A549 (cell line): ENCODE results near the gene DDX1. TPM values are rescaled to one million over a fixed set of nuclear protein-coding genes. Genes with fewer than 3 reads are reported as not detected.

Experiments
- ATAC-seq, 2 experiments: fragments of 200-7000 bp in 1 of 2; fragments of >200 bp in 1 of 2; cut with Nextera tagmentation in 1 of 2; cut with Tn5 transposase in 1 of 2; 3 replicates each; pipeline versions ENCODE4 v1.8.0 to v1.9.1; 2018 to 2020; ENCODE audit warnings: mild to moderate bottlenecking in 1 of 2, moderate library complexity in 1 of 2
- CTCF ChIA-PET: fragments of 300-600 bp; sonication (Branson Sonifier 250); formaldehyde crosslinking; extraction: SDS; loops from one replicate; lab custom pipeline; 2021; ENCODE audit warnings: antibody characterized with exemption, inconsistent platforms; lab: Yijun Ruan, JAX
- POLR2A ChIA-PET: fragments of 350-600 bp; formaldehyde crosslinking; extraction: SDS; loops from one replicate; lab custom pipeline; 2021; ENCODE audit warnings: antibody characterized with exemption, inconsistent platforms; lab: Yijun Ruan, JAX
- DNase-seq, 2 experiments: peaks; one replicate each; pipeline versions ENCODE4 v3.0.0 to v3.0.0-alpha.2; 2011 to 2016; ENCODE audit warnings: low read depth in 1 of 2, low spot score in 1 of 2
- FAIRE-seq: peaks from 2 replicates; lab custom pipeline; 2011; peaks lifted over from hg19 to GRCh38; lab: Jason Lieb, UNC
- H3K27ac ChIP-seq, 2 experiments: fragments of >200 bp; sonication (Bioruptor Twin); formaldehyde crosslinking; 3 replicates each; pipeline ENCODE4 v1.5.1; 2016 to 2017
- H3K4me1 ChIP-seq: fragments of >200 bp; sonication (Bioruptor Twin); formaldehyde crosslinking; 3 replicates; pipeline ENCODE4 v1.6.1; 2016
- H3K4me2 ChIP-seq: fragments of >200 bp; sonication (Bioruptor Twin); formaldehyde crosslinking; 3 replicates; pipeline ENCODE4 v1.6.1; 2016
- H3K4me3 ChIP-seq: fragments of >200 bp; sonication (Bioruptor Twin); formaldehyde crosslinking; 3 replicates; pipeline ENCODE4 v1.5.1; 2016
- H3K9me3 ChIP-seq: fragments of >200 bp; sonication (Bioruptor Twin); formaldehyde crosslinking; 3 replicates; pipeline ENCODE4 v1.6.1; 2016
- BCL3 ChIP-seq: fragments of >200 bp; sonication (Bioruptor Twin); formaldehyde crosslinking; IDR thresholded peaks from 3 replicates; pipeline ENCODE4 v1.6.1; 2016
- CBX8 ChIP-seq: fragments of 200-600 bp; sonication (generic); IDR thresholded peaks from 2 replicates; pipeline ENCODE4 v1.6.1; 2016
- CEBPB ChIP-seq, 2 experiments: fragments of >200 bp in 1 of 2; sonication (Bioruptor Twin) in 1 of 2; formaldehyde crosslinking in 1 of 2; IDR thresholded peaks; 2 replicates each; pipeline ENCODE4 v1.6.1; 2012 to 2016
- CTCF ChIP-seq: fragments of >200 bp; sonication (Bioruptor Twin); formaldehyde crosslinking; IDR thresholded peaks from 3 replicates; pipeline ENCODE4 v1.5.1; 2016
- E2F6 ChIP-seq: IDR thresholded peaks from 2 replicates; pipeline ENCODE4 v1.6.1; 2012; ENCODE audit warnings: low read depth, borderline replicate concordance
- EP300 ChIP-seq, 2 experiments: fragments of >200 bp; sonication (Bioruptor Twin); formaldehyde crosslinking; IDR thresholded peaks; 2 replicates in 1 of 2; 3 replicates in 1 of 2; pipeline ENCODE4 v1.6.1; 2016 to 2017
- ESRRA ChIP-seq: fragments of 150-350 bp; IDR thresholded peaks from 2 replicates; pipeline ENCODE4 v1.6.1; 2014; ENCODE audit warnings: mild to moderate bottlenecking, low read length, borderline replicate concordance
- FOXS1 ChIP-seq: fragments of 250-450 bp; sonication (Bioruptor Pico); IDR thresholded peaks from 2 replicates; pipeline ENCODE4 v1.5.0; 2020; ENCODE audit warnings: mild to moderate bottlenecking, moderate library complexity
- HDAC2 ChIP-seq: fragments of 200-600 bp; sonication (generic); IDR thresholded peaks from 2 replicates; pipeline ENCODE4 v1.6.1; 2016
- HEYL ChIP-seq: fragments of 250-450 bp; sonication (Bioruptor Pico); IDR thresholded peaks from 2 replicates; pipeline ENCODE4 v1.8.0; 2021; ENCODE audit warnings: mild to moderate bottlenecking, moderate library complexity
- JUN ChIP-seq, 2 experiments: fragments of >200 bp; sonication (Bioruptor Twin); formaldehyde crosslinking; IDR thresholded peaks; 2 replicates in 1 of 2; 3 replicates in 1 of 2; pipeline ENCODE4 v1.6.1; 2016 to 2017
- KDM1A ChIP-seq: fragments of 200-600 bp; sonication (generic); IDR thresholded peaks from 2 replicates; pipeline ENCODE4 v1.6.1; 2016; ENCODE audit warnings: low read depth, mild to moderate bottlenecking
- MAZ ChIP-seq: fragments of 150-350 bp; IDR thresholded peaks from 2 replicates; pipeline ENCODE4 v1.6.1; 2014; ENCODE audit warnings: antibody characterized with exemption, low read depth, low read length, borderline replicate concordance
- NFE2L2 ChIP-seq: fragments of 150-350 bp; conservative IDR thresholded peaks from 2 replicates; pipeline ENCODE4 v1.6.1; 2014; ENCODE audit warnings: low read length
- RAD21 ChIP-seq, 2 experiments: fragments of >200 bp in 1 of 2; sonication (Bioruptor Twin) in 1 of 2; formaldehyde crosslinking in 1 of 2; IDR thresholded peaks in 1 of 2; conservative IDR thresholded peaks in 1 of 2; 2 replicates in 1 of 2; 3 replicates in 1 of 2; pipeline ENCODE4 v1.6.1; 2012 to 2018; ENCODE audit warnings: inconsistent platforms in 1 of 2
- RARB ChIP-seq: fragments of 250-450 bp; sonication (Bioruptor Pico); IDR thresholded peaks from 2 replicates; pipeline ENCODE4 v1.8.0; 2021; ENCODE audit warnings: mild to moderate bottlenecking, moderate library complexity
- RCOR1 ChIP-seq: fragments of 150-350 bp; IDR thresholded peaks from 2 replicates; pipeline ENCODE4 v1.6.1; 2014; ENCODE audit warnings: antibody characterized with exemption, low read length, low read depth
- RFX5 ChIP-seq: fragments of 450-650 bp; IDR thresholded peaks from 2 replicates; pipeline ENCODE4 v1.7.1; 2014; ENCODE audit warnings: antibody characterized with exemption, mild to moderate bottlenecking, moderate library complexity
- SMC3 ChIP-seq: fragments of >200 bp; sonication (Bioruptor Twin); formaldehyde crosslinking; IDR thresholded peaks from 3 replicates; pipeline ENCODE4 v1.6.1; 2018; ENCODE audit warnings: inconsistent platforms
- SREBF2 ChIP-seq: fragments of 450-650 bp; IDR thresholded peaks from 2 replicates; pipeline ENCODE4 v1.6.1; 2014; ENCODE audit warnings: mild to moderate bottlenecking, moderate library complexity
- ZNF302 ChIP-seq: fragments of 250-450 bp; sonication (Bioruptor Pico); IDR thresholded peaks from 2 replicates; pipeline ENCODE4 v1.9.0; 2021; ENCODE audit warnings: inconsistent platforms, mild to moderate bottlenecking, moderate library complexity
- ZSCAN20 ChIP-seq: fragments of 250-450 bp; sonication (Bioruptor Pico); IDR thresholded peaks from 2 replicates; pipeline ENCODE4 v1.8.0; 2022; ENCODE audit warnings: mild to moderate bottlenecking, moderate library complexity
- WGBS: methylation state at CpG from one replicate; pipeline ENCODE4 v1.1.6; 2017; ENCODE audit errors: missing lambda C conversion rate; 5-methylcytosine and 5-hydroxymethylcytosine counted together
- polyA plus RNA-seq, 4 experiments: library from polyadenylated mRNA; depleted of rRNA in 3 of 4; stranded (reverse); fragments of >200 nt; fragmentation: RNase III in 1 of 4; extraction: RNeasy Plus Mini Kit Qiagen cat#74134 plus additional on column Dnase treatment in 1 of 4; gene quantifications; 2 replicates in 3 of 4; 3 replicates in 1 of 4; pipeline ENCODE4 v1.2.3, GENCODE V29; 2011 to 2017

The DDX1 gene
- polyA plus RNA-seq, 2 of the 4 experiments (the other 2 are of a cell fraction), result 157 to 214 TPM

GRCh38 chr2:15584767-15585469, 6.8 kb upstream of the DDX1 start:
- TF ChIP-seq MAZ, result no peak
- no peak for TF ChIP-seq JUN (IDR thresholded peaks at IDR 0.05)
- TF ChIP-seq HEYL (CRISPR knock-in tag), result no peak
- TF ChIP-seq FOXS1 (CRISPR knock-in tag), result no peak
- TF ChIP-seq RFX5, result no peak
- no peak for TF ChIP-seq ESRRA
- H3K27ac ChIP-seq, result no peak overlapping the region
- no peak overlapping the region for H3K4me2 ChIP-seq
- H3K9me3 ChIP-seq, result no peaks in the 10 kb centered on the region
- CTCF ChIA-PET, result interaction anchor here (9.2 kb wide), 1 partner anchor 10 kb away, joined by 147 read pairs; no protein-coding TSS in a partner anchor
- POLR2A ChIA-PET, result no interaction called here
- no peaks in the 10 kb centered on the region for H3K4me1 ChIP-seq
- 42% methylated on average over 2 of the region's 2 CpGs for WGBS
- no peak for ATAC-seq
- no peak for DNase-seq
- no peak for FAIRE-seq
- H3K4me3 ChIP-seq, result no peak overlapping the region

GRCh38 chr2:15588329-15588919, 3.2 kb upstream of the DDX1 start:
- DNase-seq, result peak; percentile 56 to 71
- ChIA-PET POLR2A (no interaction called here), CTCF (interaction anchor here (0.6 to 9.2 kb wide), 10 partner anchors 10 to 1060 kb away, joined by 3 to 147 read pairs (median 4); partner anchors contain the start of gene NBAS)
- Histone ChIP-seq H3K9me3 (no peaks in the 10 kb centered on the region), H3K4me1 (peaks cover 10% of the 10 kb centered on the region; the same call in 2 of the 3 replicates), H3K27ac (no peak overlapping the region), H3K4me2 (no peak overlapping the region), H3K4me3 (no peak overlapping the region)
- TF ChIP-seq SREBF2 (no peak), RCOR1 (no peak), RAD21 (conservative IDR thresholded peaks at IDR 0.05 in 1 of 2, IDR thresholded peaks at IDR 0.05 in 1 of 2) (peak; percentile 70 to 74), EP300 (IDR thresholded peaks at IDR 0.05) (no peak), KDM1A (no peak), HEYL (CRISPR knock-in tag) (no peak), SMC3 (peak; percentile 79), ZSCAN20 (CRISPR knock-in tag) (no peak), MAZ (no peak), CTCF (peak; percentile 81), E2F6 (no peak), BCL3 (no peak), ZNF302 (CRISPR knock-in tag) (no peak), RARB (CRISPR knock-in tag) (no peak), HDAC2 (no peak)
- no peak for FAIRE-seq
- 52% methylated on average over 4 of the region's 4 CpGs for WGBS
- peak; percentile 31 to 32; a peak in 3 of 6 replicates for ATAC-seq

- H3K4me1 ChIP-seq, result peaks cover 23% of the 10 kb centered on the region
- no peaks in the 10 kb centered on the region for H3K9me3 ChIP-seq
- ChIA-PET POLR2A (interaction anchor here (1.5 kb wide), 1 partner anchor 30 kb away, joined by 4 read pairs; the partner anchor contains the start of gene NBAS), CTCF (interaction anchor here (9.2 kb wide), 1 partner anchor 17 kb away, joined by 147 read pairs; no protein-coding TSS in a partner anchor)
- DNase-seq (no peak), FAIRE-seq (no peak), ATAC-seq (peak in 1 of 2 experiments; percentile 75; a peak in 2 of 6 replicates)
- peak overlapping the region; percentile 64 for H3K4me2 ChIP-seq
- H3K27ac ChIP-seq, result peak overlapping the region; percentile 93
- WGBS, result 18% methylated on average over 7 of the region's 7 CpGs
- TF ChIP-seq CEBPB (IDR thresholded peaks at IDR 0.05) (no peak), NFE2L2 (no peak), SREBF2 (no peak), CBX8 (no peak), JUN (IDR thresholded peaks at IDR 0.05) (no peak)
- peak overlapping the region; percentile 82 for H3K4me3 ChIP-seq
Observed at GRCh38 chr2:15591373-15591691, 336 bp upstream of the DDX1 start.
